H1 (cell line): ENCODE measurements around the gene ACTG1.

ENCODE experiments used
- ATF3 ChIP-seq: IDR thresholded peaks from 2 replicates; pipeline ENCODE4 v1.6.1; 2011; ENCODE audit warnings: low read depth, mild to moderate bottlenecking, low read length; ENCODE audit not compliant: insufficient read depth
- BACH1 ChIP-seq: IDR thresholded peaks from 2 replicates; pipeline ENCODE4 v1.6.1; 2012; ENCODE audit warnings: low read length, improper control_type of control experiment
- CREB1 ChIP-seq: IDR thresholded peaks from 2 replicates; pipeline ENCODE4 v1.6.1; 2012; ENCODE audit warnings: inconsistent platforms
- EGR1 ChIP-seq: IDR thresholded peaks from 2 replicates; pipeline ENCODE4 v1.6.1; 2011; ENCODE audit warnings: low read depth, low read length, borderline replicate concordance
- EZH2 ChIP-seq: fragments of 200-600 bp; sonication (generic); IDR thresholded peaks from 2 replicates; pipeline ENCODE4 v1.7.1; 2012; ENCODE audit warnings: low read depth, mild to moderate bottlenecking, moderate library complexity, low read length, inconsistent platforms; ENCODE audit not compliant: severe bottlenecking
- JUN ChIP-seq: IDR thresholded peaks from 2 replicates; pipeline ENCODE4 v1.6.1; 2011; ENCODE audit warnings: low read depth, mild to moderate bottlenecking, improper control_type of control experiment, low read length
- KDM1A ChIP-seq: fragments of 200-600, 300-600 bp; sonication (generic); IDR thresholded peaks from 2 replicates; pipeline ENCODE4 v1.7.1; 2016; ENCODE audit warnings: mild to moderate bottlenecking, low read length, borderline replicate concordance
- KDM5A ChIP-seq: fragments of 200-600 bp; IDR thresholded peaks from 2 replicates; pipeline ENCODE4 v1.7.1; 2012; ENCODE audit warnings: mild to moderate bottlenecking, low read length, inconsistent platforms, mixed read lengths
- MAFK ChIP-seq: IDR thresholded peaks from 2 replicates; pipeline ENCODE4 v1.6.1; 2012; ENCODE audit warnings: low read depth, mild to moderate bottlenecking, improper control_type of control experiment, low read length
- POLR2A ChIP-seq, 2 experiments: IDR thresholded peaks; 1 replicate in 1 of 2; 2 replicates in 1 of 2; pipeline ENCODE4 v1.6.1; 2011; ENCODE audit warnings: low read depth in 2 of 2, low read length in 2 of 2, mild to moderate bottlenecking in 2 of 2; ENCODE audit errors: control extremely low read depth in 1 of 2
- POLR2AphosphoS5 ChIP-seq: IDR thresholded peaks from 2 replicates; pipeline ENCODE4 v1.6.1; 2011; ENCODE audit warnings: low read depth, low read length
- TBP ChIP-seq: IDR thresholded peaks from 2 replicates; pipeline ENCODE4 v1.6.1; 2011; ENCODE audit warnings: low read depth, low read length, improper control_type of control experiment
- YY1 ChIP-seq: IDR thresholded peaks from 2 replicates; pipeline ENCODE4 v1.6.1; 2011; ENCODE audit warnings: low read depth, mild to moderate bottlenecking, low read length
- TF ChIP-seq, protein P1 (sequence below), 3 experiments: IDR thresholded peaks; 1 replicate in 2 of 3; 2 replicates in 1 of 3; pipeline versions ENCODE4 v1.5.1 to v1.6.1; 2011; ENCODE audit warnings: low read length in 3 of 3, mild to moderate bottlenecking in 3 of 3, inconsistent platforms in 2 of 3, low read depth in 1 of 3, moderate library complexity in 1 of 3; ENCODE audit not compliant: insufficient read depth in 1 of 3; ENCODE audit errors: control extremely low read depth in 1 of 3

DNA sequence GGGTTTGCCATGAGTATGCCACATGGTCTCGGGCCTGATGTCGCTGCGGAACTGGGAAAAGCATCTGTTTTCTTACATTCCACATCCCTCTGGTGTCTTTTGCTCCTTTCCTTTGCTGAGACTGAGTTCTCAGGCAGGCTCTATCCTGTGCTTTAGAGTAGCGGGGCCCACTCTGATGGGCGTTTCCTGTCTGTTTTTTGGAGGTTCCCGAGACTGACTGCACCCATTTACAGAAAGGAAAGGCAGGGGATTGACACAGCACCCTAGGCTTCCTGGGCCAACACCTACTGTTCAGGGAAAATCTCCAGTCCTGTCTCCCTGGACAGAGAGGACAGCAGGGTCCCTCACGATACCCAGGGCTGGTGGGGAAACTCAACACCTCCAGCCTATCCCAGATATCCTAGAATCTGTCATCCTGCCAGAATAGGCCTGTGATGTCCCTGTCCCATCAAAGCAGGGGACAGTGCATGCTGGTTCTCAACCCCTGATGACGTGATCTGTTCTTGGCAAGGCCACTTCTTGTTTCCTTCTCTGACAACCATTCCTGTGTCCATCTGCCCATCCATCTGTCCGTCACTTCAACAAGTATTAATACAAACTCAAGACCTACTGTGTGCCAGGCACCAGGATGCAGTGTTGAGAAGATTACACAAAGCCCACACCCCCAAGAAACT, 42.2 kb downstream of the ACTG1 start:
- TF ChIP-seq ATF3 (no peak), TBP (no peak), KDM5A (no peak), EGR1 (no peak), EZH2 (no peak), JUN (no peak), POLR2AphosphoS5 (no peak), BACH1 (no peak), POLR2A (IDR thresholded peaks at IDR 0.05; ENCODE audit: control extremely low read depth in 1 of 2, low read depth in 2 of 2, low read length in 2 of 2) (no peak), MAFK (no peak), YY1 (no peak), CREB1 (no peak), KDM1A (no peak)
- TF ChIP-seq, protein P1, sequence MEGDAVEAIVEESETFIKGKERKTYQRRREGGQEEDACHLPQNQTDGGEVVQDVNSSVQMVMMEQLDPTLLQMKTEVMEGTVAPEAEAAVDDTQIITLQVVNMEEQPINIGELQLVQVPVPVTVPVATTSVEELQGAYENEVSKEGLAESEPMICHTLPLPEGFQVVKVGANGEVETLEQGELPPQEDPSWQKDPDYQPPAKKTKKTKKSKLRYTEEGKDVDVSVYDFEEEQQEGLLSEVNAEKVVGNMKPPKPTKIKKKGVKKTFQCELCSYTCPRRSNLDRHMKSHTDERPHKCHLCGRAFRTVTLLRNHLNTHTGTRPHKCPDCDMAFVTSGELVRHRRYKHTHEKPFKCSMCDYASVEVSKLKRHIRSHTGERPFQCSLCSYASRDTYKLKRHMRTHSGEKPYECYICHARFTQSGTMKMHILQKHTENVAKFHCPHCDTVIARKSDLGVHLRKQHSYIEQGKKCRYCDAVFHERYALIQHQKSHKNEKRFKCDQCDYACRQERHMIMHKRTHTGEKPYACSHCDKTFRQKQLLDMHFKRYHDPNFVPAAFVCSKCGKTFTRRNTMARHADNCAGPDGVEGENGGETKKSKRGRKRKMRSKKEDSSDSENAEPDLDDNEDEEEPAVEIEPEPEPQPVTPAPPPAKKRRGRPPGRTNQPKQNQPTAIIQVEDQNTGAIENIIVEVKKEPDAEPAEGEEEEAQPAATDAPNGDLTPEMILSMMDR (IDR thresholded peaks at IDR 0.05; ENCODE audit: control extremely low read depth in 1 of 3, insufficient read depth in 1 of 3, low read depth in 1 of 3, low read length in 3 of 3): no peak
